HG03175 (cell line): ENCODE data around the gene EPHA4.

Experiments
- ATAC-seq: cut with Tn5 transposase; IDR thresholded peaks from one replicate; pipeline ENCODE4 v1.9.1; 2021; ENCODE audit warnings: mild to moderate bottlenecking, moderate library complexity; ENCODE audit not compliant: unreplicated experiment

The EPHA4 gene

DNA sequence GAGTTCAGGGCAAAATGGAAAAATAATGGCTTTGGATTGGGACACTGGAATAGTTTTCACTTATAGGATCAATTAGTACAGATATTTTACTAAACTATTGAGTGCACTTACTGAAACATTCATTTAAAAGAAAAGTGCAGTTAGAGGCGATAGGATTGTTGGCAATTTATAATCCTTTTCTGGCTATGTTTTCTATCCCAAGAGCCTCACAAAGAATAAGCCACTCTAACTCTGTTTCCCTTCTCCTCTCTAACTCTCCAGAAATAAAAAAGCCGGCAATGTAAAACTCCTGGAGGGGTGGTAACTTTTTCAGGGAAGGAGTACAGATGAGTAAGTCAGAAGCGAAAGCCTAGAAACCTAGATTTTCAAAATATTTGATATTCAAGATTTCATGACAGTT is 91.3 kb downstream of the EPHA4 start:
- ATAC-seq, result no peak

- no peak for ATAC-seq
Observed at GRCh38 chr2:221480163-221480562, 91.9 kb downstream of the EPHA4 start.

GRCh38 chr2:221478485-221478863 is 93.6 kb downstream of the EPHA4 start:
- no peak for ATAC-seq

DNA sequence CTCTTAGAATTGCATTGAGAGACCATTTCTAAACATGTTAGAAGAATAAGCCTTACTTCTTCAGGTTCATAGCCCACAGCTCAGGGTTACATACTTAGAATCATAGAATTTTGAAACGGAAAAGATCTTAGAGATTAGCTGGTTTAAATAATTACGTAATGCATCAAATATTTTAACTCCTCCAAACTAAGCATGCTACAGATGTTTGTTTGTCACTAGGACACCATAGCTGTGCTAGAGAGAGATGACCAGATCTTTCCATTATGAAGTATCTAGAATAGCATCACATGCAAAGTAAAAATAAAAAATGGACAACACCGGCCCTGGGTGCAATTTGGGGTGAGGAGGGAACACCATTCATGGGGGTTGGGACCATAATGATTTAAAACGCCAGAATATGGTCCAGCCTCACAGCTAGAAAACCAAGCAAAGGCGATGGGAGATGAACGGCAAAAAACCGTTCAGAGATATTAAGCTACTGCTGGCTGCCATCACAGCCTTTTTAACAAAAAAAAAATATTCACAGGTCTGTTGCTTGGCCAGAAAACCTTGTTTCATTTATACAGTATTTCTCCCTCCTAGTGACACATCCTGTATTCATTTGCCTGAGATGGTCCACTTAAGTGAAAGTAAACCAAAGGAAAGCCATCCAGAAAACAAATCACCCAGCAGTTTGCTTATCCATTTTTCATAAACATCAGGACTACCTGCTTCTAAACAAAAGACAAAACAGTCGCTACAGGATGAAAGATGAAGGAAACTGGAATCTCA is 94.2 kb downstream of the EPHA4 start:
- ATAC-seq, result no peak

DNA sequence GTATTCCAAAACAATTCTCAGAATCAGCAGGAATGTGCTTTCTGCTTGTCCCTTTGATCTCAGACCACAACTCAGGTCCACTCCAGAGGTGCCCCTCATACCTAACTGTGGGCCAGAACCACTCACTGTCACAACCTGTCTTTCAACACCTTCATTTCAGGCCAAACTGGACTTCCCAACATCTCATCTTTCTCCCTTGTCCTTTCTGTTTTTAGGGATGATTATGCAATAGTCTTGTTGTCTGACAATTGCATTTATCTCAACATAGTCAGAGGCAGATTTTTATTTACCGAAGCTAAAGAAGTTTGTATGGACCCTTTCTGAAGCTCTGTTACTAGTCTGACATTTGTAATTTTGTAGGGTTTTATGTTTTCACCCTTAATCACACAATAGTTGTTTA is 95.9 kb downstream of the EPHA4 start:
- no peak for ATAC-seq

- no peak for ATAC-seq
Observed at GRCh38 chr2:221473451-221473850, 98.7 kb downstream of the EPHA4 start.

DNA sequence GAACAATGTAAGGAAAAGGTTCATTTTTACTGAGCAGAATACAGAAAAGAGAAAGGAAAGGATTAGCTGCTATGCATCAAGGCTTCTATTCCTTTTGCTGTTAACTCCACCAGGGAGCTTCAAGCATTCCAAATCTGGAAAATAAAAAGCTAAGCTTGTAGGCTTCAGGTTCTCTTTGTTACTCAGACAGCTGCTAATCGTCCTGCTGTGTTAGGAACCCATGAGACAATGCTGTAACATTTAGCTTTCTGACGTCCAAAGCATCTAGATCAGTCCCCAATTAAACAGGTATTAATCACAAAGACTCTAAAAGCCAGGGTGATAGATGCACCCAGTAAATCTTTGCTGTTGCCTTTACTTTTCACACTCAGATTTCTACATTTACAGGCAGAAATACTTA is 103.8 kb downstream of the EPHA4 start:
- no peak for ATAC-seq

GRCh38 chr2:221467610-221468009 is 104.5 kb downstream of the EPHA4 start:
- ATAC-seq, result no peak

GRCh38 chr2:221466744-221467143 is 105.4 kb downstream of the EPHA4 start:
- ATAC-seq, result no peak

DNA sequence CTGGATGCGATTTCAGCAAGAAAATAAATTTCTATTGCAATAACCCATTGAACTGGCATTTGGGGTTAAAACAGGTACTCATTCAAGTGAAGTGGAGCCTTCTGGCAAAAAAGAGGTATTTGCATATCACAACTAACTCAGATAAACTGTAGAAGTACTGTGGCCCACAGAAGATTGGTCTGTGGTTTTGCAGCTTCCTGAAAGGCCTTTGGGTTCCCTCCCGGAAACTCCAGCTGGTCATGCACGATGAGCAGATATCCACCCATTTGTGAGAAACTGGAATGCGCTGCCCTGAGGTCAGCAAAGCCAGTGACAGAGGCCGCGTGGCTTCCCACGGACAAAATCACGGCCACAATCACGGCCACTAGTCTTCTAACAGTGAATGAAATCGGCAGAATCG is 106.3 kb downstream of the EPHA4 start:
- ATAC-seq, result peak; percentile 75

GRCh38 chr2:221464971-221465370 is 107.1 kb downstream of the EPHA4 start:
- no peak for ATAC-seq

- no peak for ATAC-seq
Observed at GRCh38 chr2:221463241-221463896, 108.7 kb downstream of the EPHA4 start.

DNA sequence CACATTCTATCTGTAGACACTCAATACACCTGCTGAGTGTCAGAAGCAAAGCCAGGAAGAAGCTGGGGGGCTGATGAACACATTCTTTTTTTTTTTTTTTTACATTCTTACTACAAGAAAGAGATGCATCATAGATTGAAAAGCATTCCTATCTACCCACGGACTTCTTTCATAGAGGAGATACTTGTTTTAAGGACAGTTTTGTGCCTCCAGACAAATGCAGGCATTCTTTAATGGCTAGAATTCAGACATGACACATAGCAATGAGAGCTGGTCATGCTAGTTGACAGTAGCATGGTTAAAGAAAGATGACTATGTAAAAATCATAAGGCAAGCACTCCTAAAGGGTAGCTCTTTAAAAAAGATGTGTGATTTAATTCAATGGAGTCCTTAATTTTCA is 110.2 kb downstream of the EPHA4 start:
- ATAC-seq, result no peak

- no peak for ATAC-seq
Observed at GRCh38 chr2:221460136-221460535, 112.0 kb downstream of the EPHA4 start.

DNA sequence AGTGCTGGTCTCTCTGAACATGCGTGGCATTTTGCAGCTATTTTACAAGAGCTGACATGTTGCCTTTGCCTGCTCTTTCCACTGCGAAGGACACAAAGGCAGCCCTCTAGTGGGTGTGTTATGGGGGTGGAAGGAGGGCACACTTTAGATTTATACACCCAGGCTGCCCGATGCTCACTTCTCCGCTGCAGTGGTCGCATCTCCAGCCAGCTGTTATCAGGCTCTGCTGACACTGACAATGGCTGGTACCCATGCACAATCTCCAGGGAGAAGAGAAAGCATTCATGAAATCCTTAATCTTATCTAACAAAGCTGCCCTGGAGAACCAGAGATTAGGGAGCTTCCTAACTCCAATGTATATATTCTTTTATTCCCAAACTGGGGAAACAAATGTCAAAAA is 113.5 kb downstream of the EPHA4 start:
- no peak for ATAC-seq

- no peak for ATAC-seq
Observed at GRCh38 chr2:221455214-221455613, 116.9 kb downstream of the EPHA4 start.

DNA sequence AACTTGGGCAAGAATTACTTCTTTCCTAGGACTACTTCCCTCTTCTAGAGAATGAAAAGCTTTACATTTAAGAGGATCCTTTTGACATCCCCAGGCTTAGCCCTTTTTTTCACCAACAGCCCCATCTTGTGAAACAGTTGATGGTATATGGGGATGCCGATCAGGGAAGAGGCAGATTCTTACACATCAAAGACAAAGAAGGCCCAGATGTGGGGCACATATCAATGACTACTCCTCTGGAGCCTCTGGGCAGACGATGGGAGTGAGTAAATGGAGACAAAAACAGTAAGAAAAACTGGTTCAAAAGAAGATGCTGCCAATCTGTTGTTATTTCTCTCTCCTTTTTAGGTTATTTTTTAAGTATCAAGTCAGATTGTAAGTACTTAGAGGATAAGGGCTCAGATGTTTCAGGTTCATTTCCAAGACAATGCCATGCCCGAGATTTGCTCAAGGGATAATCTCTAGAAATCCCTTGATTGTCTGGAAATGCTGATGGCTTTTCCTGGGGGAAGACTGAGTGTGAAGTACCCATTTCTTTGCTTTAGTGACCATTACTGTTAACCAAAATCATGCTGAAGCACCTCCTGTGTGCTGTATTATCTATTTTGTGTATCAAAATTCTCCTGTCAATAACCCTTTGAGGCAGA is 117.5 kb downstream of the EPHA4 start:
- ATAC-seq, result no peak

- no peak for ATAC-seq
Observed at GRCh38 chr2:221451862-221452788, 120.0 kb downstream of the EPHA4 start.

DNA sequence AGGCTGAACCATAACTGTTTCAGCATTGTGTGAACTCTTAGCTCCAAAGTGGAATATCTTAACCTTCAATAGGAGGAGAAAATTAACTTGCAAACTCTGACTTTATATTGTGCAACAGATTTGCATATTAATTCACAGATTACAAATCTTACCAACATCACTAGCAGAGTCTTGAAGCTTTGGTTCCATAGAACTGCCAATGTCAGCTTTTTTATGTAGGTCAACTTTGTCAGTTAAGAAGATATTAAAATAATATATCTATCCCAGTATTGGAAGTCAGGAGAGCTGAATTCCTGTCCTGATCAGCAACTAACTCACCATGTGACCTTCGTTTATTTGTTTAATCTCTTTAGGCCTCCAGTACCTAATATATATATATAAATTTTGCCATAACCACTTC is 121.8 kb downstream of the EPHA4 start:
- ATAC-seq, result no peak

DNA sequence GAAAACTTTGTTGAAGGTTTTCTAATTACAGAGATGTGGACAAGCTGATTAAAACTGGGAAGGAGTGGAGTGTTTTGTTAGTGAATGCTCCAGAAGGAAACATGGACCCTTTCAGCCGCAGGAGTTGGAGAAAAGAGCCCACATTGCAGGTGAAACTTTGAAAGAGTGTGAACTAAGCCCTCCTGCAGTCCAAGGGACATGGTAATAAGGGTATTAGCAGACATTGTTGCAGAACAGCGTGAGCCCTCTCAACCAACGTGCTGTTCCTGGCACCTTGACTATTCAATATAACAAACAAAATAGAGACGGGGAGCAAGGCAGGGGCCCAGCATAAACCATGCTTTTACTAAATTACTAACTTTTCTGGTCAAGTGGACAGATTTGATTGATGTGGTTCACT is 122.7 kb downstream of the EPHA4 start:
- no peak for ATAC-seq

GRCh38 chr2:221448844-221449390 is 123.2 kb downstream of the EPHA4 start:
- no peak for ATAC-seq
